ENCODE data around the gene TMEM266. TPM values are rescaled to one million over a fixed set of nuclear protein-coding genes. Genes with fewer than 3 reads are reported as not detected.

Gene TMEM266
- total RNA-seq, 2 donors from 2014 or later = 0.20 TPM; not detected in 1

GRCh38 chr15:76160426-76161152 is 100.8 kb downstream of the TMEM266 start:
- no peaks in the 10 kb centered on the region for H3K27me3 ChIP-seq
- DNase-seq (ENCODE audit: low spot score) = no peak
- TF ChIP-seq CTCF (IDR thresholded peaks at IDR 0.05) = no peak
- H3K36me3 ChIP-seq = no peaks in the 10 kb centered on the region
- H3K9me3 ChIP-seq = no peaks in the 10 kb centered on the region
- no peak overlapping the region for H3K4me3 ChIP-seq
- H3K27ac ChIP-seq = no peak overlapping the region
- H3K4me1 ChIP-seq = peaks cover 0 to 7% of the 10 kb centered on the region in 2 donors

- Histone ChIP-seq H3K9me3 (no peaks in the 10 kb centered on the region), H3K4me3 (no peak overlapping the region), H3K27ac (no peak overlapping the region), H3K4me1 (peaks cover 0 to 7% of the 10 kb centered on the region in 2 donors), H3K27me3 (no peaks in the 10 kb centered on the region), H3K36me3 (no peaks in the 10 kb centered on the region)
- no peak for TF ChIP-seq CTCF (IDR thresholded peaks at IDR 0.05)
- no peak for DNase-seq (ENCODE audit: low spot score)
Observed at GRCh38 chr15:76161153-76162035, 101.6 kb downstream of the TMEM266 start.

- Histone ChIP-seq H3K4me1 (peaks cover 0 to 7% of the 10 kb centered on the region in 2 donors), H3K27ac (no peak overlapping the region), H3K9me3 (no peaks in the 10 kb centered on the region), H3K27me3 (no peaks in the 10 kb centered on the region), H3K4me3 (no peak overlapping the region), H3K36me3 (no peaks in the 10 kb centered on the region)
- no peak for DNase-seq (ENCODE audit: low spot score)
- TF ChIP-seq CTCF (IDR thresholded peaks at IDR 0.05) = no peak
Observed at GRCh38 chr15:76162036-76162398, 102.2 kb downstream of the TMEM266 start.

- TF ChIP-seq CTCF (IDR thresholded peaks at IDR 0.05) = no peak
- Histone ChIP-seq H3K27ac (peak overlapping the region in 1 of 2 donors; percentile 45), H3K4me1 (peaks cover 0 to 7% of the 10 kb centered on the region in 2 donors), H3K4me3 (no peak overlapping the region), H3K36me3 (no peaks in the 10 kb centered on the region), H3K9me3 (no peaks in the 10 kb centered on the region), H3K27me3 (no peaks in the 10 kb centered on the region)
- no peak for DNase-seq (ENCODE audit: low spot score)
Observed at GRCh38 chr15:76162784-76163456, 103.1 kb downstream of the TMEM266 start.

- no peak for TF ChIP-seq CTCF (IDR thresholded peaks at IDR 0.05)
- no peaks in the 10 kb centered on the region for H3K27me3 ChIP-seq
- H3K4me1 ChIP-seq = peaks cover 0 to 7% of the 10 kb centered on the region in 2 donors
- H3K4me3 ChIP-seq = no peak overlapping the region
- H3K9me3 ChIP-seq = no peaks in the 10 kb centered on the region
- no peaks in the 10 kb centered on the region for H3K36me3 ChIP-seq
- no peak overlapping the region for H3K27ac ChIP-seq
- peak; percentile 84 for DNase-seq (ENCODE audit: low spot score)
Observed at GRCh38 chr15:76163457-76164295, 103.9 kb downstream of the TMEM266 start.

Data from right atrium auricular region (tissue), 2 donors.